Measurements from ENCODE around the gene DPP6.
A peak's percentile ranks its signal among the peaks of the same experiment; 100 is the strongest.
"Not testable (repeated sequence)": the region's sequence is repeated elsewhere in the genome, so short reads cannot be mapped to it uniquely, and the experiment has no call there.

The DPP6 gene

GRCh38 chr7:154907651-154908620 is 855.7 kb downstream of the DPP6 start:
- DNase-seq (ENCODE audit: low read depth, low spot score) = no peak

DNA sequence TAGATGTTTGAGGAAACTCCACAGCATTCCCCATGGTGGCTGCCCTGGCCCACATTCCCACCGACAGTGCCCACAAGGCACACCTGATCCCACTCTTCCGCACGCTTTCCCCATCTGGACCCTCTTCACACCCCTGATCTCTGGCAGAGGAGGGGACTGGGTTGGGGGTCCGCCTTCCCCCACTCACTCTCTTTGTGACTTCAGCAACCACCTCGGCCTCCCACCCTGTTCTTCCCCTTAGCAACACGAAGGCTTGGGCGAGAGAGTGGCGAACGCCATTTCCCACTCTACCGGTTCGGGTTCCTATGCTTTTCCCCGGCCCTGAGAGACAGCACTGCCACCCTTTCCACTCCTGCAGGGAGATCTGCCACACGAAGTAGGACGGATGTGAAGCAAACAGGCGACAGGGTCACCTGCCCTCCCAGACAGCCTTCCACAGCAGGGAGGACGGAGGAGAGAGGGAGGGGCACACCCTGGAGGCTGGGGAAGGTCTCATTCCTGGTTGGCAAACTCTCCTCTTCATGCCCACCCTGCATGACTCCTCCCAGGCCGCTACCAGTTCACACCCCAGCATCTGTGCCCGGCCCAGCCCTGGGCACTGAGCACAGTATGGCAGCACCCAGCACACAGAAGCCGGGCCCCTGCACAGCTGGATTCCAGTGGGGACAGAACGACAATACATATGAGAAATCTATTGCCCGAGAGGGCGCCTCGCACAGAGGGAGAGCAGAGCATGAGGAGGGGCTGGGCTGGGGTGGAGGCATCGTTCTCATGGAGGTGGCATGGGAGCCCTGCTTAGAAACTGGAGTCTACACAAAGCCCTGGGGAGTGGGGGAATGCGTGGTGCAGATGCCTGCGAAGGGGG is 857.3 kb downstream of the DPP6 start:
- DNase-seq (ENCODE audit: low read depth, low spot score) = no peak

DNA sequence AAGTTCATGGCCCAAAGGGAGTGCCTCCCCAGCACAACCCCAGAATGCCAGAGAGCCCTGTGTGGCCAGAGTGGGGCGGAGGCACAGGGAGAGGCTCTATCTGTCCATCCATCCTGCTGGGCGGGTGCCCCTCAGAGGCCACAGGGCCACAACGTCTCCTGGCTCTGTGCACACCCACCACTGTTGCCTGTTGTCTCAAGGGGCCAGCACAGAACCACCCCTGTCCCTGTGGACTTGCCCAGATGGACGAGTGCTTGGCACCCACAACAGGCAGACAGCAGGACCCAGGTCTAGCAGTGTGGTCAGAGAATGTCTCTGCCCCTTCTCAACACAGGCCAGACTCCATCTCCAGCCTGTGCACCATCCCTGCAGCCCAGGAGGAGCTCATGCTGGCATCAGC is 857.9 kb downstream of the DPP6 start:
- DNase-seq (ENCODE audit: low read depth, low spot score) = no peak

DNA sequence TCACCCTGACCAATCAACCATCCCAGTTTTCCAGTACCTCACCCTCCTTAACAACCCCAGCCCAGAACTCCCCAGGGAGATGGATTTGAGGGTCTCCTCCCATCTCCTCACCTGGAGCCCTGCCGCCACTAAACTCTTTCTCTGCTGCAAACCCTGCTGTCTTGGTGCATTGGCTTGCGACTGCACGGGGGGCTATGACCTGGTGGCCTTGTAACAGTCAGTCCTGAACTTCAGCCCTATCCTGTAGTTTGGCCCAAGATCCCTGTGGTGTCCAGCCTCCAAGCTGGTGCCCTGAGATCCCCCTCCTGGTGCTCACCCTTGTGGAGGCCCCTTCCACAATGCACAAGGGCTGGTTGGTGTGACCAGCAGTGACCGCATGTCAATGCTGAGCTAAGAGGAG is 858.8 kb downstream of the DPP6 start:
- no peak for DNase-seq (ENCODE audit: low read depth, low spot score)

- no peak for DNase-seq (ENCODE audit: low read depth, low spot score)
Measured at GRCh38 chr7:154911411-154911810, 859.2 kb downstream of the DPP6 start.

- no peak for DNase-seq (ENCODE audit: low read depth, low spot score)
Measured at GRCh38 chr7:154911862-154912455, 859.8 kb downstream of the DPP6 start.

DNA sequence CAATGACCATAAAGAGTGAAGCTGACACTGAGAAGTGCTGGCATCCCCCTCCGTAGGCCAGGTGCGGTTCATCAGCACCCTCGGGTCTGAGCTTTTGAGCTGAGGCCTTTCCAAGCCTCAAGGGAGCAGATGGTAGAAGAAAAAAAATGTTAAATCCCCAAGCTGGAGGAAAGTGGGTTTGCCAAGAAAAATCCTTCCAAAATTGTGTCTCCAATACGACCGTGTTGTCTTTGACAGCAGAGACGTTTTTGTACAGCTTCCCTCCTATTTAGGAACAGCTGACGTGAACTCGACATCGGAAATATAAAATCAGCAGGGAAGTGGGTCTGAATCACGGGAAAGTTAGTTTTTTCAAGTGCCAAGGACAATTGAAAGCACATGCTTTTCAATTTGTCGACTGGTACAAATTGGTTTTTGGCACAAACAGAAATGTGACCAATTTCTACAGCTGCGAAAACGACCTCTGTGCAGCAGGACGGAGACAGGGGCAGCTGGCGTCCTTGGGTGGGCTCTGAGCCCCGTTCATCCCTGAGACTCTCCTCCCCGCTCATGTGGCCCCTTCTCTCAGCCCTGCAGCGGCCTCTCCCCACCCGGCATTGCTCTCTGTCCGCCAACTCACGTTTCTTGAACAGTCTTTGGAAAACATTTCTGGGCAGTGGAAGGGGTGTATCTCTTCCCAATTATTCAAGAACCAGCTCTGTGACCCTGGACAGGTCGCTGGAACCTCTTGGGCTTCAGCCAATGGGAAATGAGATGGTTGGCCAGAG is 860.9 kb downstream of the DPP6 start:
- DNase-seq (ENCODE audit: low read depth, low spot score) = no peak

GRCh38 chr7:154913638-154914307 is 861.6 kb downstream of the DPP6 start:
- DNase-seq (ENCODE audit: low read depth, low spot score) = peak; percentile 74

- DNase-seq (ENCODE audit: low read depth, low spot score) = no peak
Measured at GRCh38 chr7:154914308-154914995, 862.3 kb downstream of the DPP6 start.

DNA sequence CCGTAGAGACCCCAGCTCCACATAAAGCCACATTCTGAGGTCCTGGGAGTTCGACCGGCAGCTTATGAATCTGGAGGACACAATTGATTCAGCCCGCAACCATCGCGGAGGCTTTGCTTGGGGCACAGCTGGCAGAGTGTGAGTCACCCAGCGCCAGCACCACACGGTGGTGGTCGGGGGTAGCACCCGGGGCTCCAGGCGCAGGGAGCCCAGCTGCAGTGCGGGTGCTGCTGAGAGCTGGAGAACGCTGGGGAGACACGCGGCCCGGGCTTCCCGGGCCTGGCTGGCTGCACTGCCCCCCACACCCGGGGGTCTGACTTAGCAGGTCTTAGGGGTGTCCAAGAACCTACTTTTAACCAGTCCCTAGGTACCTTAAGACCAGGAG is 862.8 kb downstream of the DPP6 start:
- no peak for DNase-seq (ENCODE audit: low read depth, low spot score)

DNA sequence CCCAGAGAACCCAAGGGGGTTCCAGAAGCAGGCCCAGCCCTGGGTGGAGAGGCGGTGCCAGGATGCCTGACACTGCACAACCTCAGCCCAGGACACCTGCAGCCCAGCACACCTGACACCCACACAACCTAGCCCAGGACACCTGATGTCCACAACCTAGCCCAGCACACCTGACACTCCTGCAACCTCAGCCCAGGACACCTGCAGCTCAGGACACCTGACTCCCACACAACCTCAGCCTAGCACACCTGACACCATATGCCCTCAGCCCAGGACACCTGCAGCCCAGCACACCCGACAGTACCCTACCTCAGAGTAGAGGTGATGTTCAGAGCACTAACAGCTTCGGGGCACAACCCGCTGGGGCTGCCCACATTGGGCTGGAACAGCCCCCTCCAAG is 863.4 kb downstream of the DPP6 start:
- DNase-seq (ENCODE audit: low read depth, low spot score) = no peak

- DNase-seq (ENCODE audit: low read depth, low spot score) = no peak
Measured at GRCh38 chr7:154916381-154916780, 864.2 kb downstream of the DPP6 start.

DNA sequence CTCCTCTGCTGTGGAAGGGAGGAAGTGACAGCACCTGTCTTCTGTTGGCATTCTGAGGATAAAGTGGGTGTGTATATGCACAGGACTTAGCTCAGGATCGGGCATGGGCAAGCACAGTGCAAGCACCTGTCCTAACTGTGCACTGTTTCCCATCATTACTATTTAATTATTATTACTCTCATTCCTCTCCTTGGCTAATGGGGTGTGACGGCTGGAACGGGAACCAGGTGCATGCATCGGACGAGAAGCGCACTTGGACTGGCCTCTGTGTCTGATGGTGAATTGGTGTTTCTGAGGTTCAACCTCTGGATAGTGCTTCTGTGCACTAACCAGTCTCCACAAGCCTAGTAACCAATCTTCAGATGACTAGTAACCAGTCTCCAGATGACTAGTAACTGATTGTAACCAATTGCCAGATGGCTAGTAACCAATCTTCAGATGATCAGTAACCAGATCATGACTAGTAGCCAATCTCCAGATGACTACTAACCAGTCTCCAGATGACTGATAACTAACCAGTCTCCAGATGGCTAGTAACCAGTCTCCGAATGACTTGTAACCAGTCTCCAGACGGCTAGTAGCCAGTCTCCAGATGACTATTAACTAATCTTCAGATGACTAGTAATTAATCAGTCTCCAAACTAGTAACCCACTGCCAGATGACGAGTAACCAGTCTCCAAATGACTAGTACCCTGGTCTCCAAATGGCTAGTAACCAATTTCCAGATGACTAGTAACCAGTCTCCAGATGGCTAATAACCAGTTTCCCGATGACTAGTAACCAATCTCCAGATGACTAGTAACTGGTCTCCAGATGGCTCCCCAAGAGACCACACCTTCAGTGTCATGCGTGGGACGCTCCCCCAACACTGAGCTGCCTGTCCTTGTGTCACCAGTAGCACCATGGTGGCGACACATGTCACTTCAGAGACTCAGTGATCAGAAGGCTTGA is 864.9 kb downstream of the DPP6 start:
- no peak for DNase-seq (ENCODE audit: low read depth, low spot score)

GRCh38 chr7:154917808-154918160 is 865.6 kb downstream of the DPP6 start:
- no peak for DNase-seq (ENCODE audit: low read depth, low spot score)

- no peak for DNase-seq (ENCODE audit: low read depth, low spot score)
Measured at GRCh38 chr7:154918266-154918665, 866.1 kb downstream of the DPP6 start.

DNA sequence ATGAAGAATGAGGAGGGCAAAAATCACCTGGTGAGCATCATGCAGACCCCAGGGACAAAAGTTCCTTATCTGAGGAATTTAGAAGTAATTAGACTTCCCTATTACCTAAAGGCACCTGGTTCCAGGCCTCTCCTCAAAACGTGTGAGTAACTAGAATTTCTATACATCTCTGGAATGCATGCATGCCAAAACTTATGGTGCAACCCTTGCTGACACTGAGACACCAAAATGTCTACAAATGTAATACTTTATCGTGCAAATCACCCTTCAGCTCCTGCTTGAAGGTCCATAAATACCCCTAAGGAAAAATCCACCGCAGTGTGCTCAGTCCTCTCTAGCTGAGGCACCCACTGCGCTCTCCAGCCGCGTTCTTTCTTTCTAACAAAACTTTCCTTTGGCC is 866.5 kb downstream of the DPP6 start:
- no peak for DNase-seq (ENCODE audit: low read depth, low spot score)

GRCh38 chr7:154919344-154920225 is 867.4 kb downstream of the DPP6 start:
- no peak for DNase-seq (ENCODE audit: low read depth, low spot score)

GRCh38 chr7:154922472-154922871 is 870.3 kb downstream of the DPP6 start:
- not testable (repeated sequence) for DNase-seq (ENCODE audit: low read depth, low spot score)

Measured in activated naive CD8-positive, alpha-beta T cell treated with anti-CD3 and anti-CD28 coated beads, Interleukin-2, amount 50 U/mL, for 16 hours (primary cell).